GM19351 (cell line): ENCODE measurements around the gene HRG.
A peak's percentile ranks its signal among the peaks of the same experiment; 100 is the strongest.
"Not testable (repeated sequence)": the region's sequence is repeated elsewhere in the genome, so short reads cannot be mapped to it uniquely, and the experiment has no call there.

ENCODE experiments used
- ATAC-seq: cut with Tn5 transposase; IDR thresholded peaks from one replicate; pipeline ENCODE4 v1.9.1; 2021; ENCODE audit warnings: mild to moderate bottlenecking, moderate library complexity; ENCODE audit not compliant: unreplicated experiment

The HRG gene

DNA sequence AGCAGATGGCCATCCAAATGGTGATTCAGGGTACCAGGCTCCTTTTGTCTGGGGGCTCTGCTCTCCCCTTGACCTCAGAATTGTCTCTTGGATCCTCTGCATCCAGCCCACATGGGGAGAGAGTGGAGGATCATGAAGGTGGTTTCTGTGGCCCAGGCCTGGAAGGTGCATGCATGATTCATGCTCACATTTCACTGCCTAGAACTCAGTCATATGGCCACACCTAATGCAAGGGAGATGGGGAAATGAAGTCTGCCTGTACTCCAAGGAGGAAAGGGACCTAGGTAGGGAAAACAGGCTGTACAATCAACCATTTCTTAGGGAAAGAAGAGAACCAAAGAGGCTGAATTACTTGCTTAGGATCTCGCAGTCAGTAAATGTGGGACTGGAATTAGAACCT lies 15.1 kb downstream of the HRG start:
- ATAC-seq = no peak

- ATAC-seq = no peak
Measured at GRCh38 chr3:186682812-186683211, 17.0 kb downstream of the HRG start.

DNA sequence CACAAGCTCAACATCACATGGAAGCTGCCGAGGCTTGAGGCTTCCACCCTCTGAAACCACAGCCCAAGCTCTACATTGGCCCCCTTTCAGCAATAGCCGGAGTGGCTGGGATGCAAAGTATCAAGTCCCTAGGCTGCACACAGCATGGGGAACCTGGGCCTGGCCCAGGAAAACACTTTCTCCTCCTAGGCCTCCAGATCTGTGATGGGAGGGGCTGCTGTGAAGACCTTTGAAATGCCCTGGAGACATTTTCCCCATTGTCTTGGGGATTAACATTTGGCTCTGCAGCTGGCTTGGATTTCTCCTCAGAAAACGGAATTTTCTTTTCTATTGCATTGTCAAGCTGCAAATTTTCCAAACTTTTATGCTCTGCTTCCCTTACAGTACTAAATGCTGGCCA lies 18.2 kb downstream of the HRG start:
- no peak for ATAC-seq

DNA sequence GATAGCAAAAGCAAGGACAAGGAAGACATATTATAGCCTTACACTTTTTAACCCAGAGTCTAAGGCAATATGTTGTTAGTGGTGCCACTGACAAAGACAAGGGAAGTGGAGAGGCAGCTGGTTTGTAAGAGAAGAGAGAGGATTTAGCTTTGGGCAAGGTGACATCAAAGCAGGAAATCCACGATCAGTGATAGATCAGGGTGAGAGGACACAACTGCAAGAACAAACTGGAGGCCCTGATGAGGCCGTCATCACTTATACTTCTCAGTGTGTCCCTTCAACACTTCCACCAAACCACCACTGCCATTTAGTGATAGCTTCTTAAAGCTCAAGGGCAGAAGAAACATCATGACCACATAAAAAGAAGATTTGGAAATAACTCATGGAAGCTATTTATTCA lies 20.7 kb downstream of the HRG start:
- ATAC-seq = not testable (repeated sequence)

DNA sequence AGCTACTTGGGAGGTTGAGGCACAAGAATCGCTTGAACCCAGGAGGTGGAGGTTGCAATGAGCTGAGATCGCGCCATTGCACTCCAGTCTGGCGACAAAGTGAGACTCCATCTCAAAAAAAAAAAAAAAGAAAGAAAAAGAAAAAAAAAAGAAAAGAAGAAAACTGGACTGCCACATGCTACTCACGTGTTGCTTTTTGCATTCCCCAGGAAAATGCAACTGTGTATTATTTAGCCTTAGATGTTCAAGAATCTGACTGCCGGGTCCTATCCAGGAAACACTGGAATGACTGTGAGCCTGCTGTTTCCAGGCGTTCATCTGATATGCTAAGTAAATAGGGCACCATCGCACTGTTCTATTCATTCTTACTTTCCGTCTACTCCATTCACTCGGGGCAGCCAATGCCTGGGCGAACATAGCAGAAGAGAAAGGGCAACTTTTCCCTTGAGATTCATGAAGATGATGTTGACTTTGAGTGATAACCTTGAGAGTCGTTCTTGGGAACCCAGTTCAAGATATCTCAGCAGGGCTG lies 21.4 kb downstream of the HRG start:
- ATAC-seq = no peak

DNA sequence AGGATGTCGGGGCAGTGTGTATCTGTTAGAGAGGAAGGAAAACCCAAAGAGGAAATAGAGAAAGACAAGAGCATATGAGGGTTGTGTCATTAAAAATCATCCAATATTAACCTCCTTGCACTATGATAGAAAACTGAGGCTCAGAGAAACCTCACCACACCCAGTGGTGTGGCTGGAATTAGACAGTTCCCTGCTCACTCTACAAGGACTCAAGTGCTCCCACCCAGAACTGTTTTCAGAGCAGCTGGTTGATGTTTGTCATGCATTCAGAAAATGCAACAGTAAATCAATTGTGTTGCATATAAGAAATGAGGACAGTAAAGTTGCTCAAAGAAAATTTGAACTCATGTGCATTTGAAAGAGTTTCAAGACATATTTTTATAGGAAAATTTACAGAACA lies 24.5 kb downstream of the HRG start:
- ATAC-seq = not testable (repeated sequence)

DNA sequence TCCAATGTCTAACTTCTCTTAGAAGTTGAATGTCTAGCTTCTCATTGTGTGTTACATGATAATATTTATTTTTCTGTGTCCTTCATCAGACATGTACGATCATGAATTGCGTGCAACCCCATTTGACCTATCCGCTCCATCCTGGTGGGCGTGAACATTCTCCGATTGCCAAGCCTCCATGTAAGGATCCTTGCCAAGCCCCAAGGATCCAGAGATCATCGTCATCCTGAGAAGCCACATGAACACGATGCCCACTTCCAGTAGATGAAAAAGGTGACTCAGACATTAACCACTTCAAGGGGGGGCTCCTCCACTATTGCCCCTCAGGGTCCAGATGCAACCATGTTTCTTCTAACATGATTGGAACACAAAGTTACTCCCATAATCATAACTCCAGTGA lies 25.9 kb downstream of the HRG start:
- no peak for ATAC-seq

DNA sequence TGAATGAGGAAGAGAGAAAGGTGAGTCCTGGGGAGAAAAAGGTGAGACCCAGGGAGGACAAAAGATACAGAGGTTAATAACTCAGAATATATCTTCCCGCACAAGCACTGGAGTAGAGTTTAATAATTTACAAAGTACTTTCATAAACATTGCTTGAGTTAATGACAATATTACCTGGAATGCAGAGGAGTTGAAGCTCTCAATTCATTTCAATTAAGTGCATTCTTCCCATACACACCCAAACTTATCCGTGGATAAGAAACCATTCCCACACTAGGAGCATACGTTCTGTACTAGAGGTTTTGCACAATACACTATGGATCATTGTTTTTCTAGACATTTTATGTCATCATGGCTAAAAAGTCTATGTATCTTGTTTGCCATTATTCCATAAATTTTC lies 28.0 kb downstream of the HRG start:
- ATAC-seq = no peak

DNA sequence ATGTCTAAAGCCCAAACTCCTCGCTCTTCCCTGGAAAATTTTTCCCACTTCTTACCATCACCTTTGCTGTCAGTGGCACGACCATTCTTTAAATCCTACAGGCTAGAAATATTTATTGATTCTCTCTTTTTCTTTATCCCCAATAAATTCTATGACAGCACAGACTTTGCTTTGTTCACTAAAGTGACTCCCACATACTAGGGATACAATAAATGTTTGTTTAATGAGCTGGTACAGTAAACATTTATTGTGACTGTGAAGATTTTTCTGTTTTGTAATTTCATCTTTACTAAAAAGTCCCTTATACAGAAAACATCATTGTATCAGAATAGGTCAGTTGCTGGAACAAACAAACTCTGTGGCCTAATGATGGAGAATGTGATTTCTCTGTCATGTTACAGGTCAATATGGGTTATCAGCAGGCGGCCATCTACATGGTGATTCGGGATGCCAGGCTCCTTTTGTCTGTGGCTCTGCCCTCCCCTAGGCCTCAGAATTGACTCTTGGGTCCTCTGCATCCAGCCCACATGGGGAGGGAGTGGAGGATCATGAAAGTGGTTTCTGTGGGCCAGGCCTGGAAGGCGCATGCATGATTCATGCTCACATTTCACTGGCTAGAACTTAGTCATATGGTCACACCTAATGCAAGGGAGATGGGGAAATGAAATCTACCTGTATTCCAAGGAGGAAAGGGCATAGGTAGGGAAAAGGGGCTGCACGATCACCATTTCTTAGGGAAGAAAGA lies 28.6 kb downstream of the HRG start:
- no peak for ATAC-seq

GRCh38 chr3:186696522-186696921 lies 30.7 kb downstream of the HRG start:
- no peak for ATAC-seq

DNA sequence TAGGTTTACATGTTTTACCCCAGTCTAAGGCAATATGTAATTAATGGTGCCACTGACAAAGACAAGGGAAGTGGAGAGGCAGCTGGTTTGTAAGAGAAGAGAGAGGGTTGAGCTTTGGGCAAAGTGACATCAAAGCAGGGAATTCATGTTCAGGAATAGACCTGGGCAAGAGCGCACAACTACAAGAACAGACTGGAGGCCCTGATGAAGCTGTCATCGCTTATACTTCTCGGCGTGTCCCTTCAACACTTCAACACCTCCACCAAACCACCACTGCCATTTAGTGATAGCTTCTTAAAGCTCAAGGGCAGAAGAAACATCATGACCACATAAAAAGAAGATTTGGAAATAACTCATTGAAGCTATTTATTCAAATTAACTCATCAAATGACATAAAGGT lies 31.7 kb downstream of the HRG start:
- ATAC-seq = no peak

GRCh38 chr3:186700267-186700666 lies 34.5 kb downstream of the HRG start:
- no peak for ATAC-seq

DNA sequence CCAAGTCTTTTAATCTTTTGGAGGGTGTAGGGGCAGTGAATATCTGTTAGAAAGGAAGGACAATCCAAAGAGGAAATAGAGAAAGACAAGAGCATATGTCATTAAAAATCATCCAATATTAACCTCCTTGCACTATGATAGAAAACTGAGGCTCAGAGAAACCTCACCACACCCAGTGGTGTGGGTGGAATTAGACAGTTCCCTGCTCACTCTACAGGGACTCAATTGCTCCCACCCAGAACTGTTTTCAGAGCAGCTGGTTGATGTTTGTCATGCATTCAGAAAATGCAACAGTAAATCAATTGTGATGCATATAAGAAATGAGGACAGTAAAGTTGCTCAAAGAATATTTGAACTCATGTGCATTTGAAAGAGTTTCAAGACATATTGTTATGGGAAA lies 36.6 kb downstream of the HRG start:
- ATAC-seq = not testable (repeated sequence)

DNA sequence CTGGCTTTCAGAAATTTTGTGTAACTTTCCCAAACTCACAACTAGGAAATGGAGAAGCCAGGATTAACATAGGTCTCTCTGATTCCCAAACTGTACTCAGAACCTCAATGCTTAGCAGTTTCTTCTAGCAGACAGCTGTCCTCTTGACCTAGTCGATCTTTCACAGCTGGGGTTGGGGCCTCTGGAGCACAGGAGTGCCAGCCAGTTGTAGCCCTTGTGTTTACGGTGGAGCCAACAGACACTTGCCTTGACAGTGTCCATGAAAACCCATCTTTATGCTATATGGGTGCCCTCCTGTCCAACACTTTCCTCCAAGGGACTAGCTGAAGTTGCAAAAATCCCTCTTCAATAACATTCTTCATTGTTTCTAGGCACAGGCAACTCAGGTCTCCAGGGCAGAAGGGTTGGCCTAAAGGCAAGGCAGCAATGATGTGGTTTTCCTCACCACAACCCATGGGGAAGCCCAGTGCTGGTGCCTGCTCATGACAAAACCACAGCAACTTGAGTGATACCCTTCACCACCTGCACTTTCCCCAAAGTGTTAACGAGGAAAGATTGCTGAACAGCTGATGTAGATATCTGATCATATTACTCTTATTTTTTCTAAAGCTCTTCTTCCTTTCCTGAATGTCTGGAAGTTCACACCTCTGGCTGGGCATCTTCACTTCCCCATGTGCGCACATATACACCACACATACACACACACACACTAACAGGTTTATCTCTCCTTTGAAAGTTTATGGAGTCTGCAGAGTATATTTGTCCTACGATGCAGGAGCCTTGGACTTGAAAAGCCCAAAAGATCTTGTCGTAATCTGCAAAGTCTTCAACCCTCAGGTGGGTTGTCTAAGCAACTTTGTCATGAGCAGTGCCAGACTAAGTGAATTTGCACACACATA lies 40.3 kb downstream of the HRG start:
- peak; percentile 86 for ATAC-seq

GRCh38 chr3:186708983-186709679 lies 43.3 kb downstream of the HRG start:
- ATAC-seq = no peak

DNA sequence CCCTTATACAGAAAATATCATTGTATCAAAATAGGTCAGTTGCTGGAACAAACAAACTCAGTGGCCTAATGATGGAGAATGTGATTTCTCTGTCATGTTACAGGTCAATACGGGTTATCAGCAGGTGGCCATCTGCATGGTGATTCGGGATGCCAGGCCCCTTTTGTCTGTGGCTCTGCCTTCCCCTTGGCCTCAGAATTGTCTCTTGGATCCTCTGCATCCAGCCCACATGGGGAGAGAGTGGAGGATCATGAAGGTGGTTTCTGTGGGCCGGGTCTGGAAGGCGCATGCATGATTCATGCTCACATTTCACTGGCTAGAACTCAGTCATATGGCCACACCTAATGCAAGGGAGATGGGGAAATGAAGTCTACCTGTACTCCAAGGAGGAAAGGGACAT lies 44.9 kb downstream of the HRG start:
- not testable (repeated sequence) for ATAC-seq

DNA sequence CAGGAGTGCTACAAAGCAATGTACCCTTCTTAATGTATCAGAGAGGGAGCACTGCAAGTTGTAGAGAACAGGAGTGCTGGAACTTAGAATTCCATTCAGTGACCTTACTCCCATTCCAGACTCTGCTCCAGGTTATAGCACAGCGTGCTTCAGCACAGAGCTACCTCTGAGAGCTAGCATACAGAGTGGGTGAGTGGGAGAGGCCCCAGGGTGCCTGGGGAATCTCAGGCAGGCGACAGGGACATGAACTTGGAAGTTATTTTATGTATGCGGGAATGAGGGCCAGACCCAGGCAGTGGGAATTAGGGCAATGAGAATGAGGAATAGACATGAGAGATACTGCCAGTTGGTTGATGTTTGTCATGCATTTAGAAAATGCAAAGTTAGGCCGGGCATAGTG lies 47.7 kb downstream of the HRG start:
- no peak for ATAC-seq

GRCh38 chr3:186717039-186717457 lies 51.2 kb downstream of the HRG start, which contains the start of gene KNG1:
KNG1 (plus strand) TSS chr3:186717359; CDS start chr3:186717543, 184 bp downstream.
- ATAC-seq = no peak

DNA sequence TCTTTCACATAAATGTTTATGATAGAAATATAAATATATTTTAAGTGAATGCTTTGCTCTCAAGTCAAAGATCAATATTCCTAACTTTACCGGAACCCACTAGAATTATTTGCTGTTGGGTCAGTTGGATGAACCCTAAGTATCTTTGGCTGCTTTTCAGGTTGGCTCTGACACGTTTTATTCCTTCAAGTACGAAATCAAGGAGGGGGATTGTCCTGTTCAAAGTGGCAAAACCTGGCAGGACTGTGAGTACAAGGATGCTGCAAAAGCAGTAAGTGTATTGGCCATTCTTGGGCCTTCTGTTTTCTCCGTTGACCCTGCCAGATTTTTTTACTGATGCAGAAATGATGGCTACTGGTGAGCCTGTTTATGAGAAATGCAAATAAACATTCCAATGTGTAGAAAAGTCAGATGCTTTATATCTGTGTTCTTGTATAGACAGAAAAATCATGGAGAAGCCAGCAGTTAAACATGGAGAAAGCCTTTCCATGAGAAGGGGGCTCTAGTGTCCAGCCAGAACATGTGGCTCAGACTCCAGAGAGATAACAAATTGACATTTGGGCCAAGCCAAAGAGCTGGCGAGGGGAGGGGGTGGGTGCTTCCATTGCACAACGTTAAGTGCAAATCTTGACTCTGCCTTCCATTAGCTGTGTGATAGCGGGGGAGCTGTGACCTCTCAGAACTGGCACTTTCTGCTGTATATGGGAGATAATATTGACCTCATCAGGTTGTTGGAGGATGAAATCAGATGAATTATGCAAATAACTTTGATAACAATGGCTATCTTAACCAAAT lies 54.3 kb downstream of the HRG start:
- no peak for ATAC-seq

GRCh38 chr3:186722457-186722856 lies 56.6 kb downstream of the HRG start:
- ATAC-seq = no peak
